Nephron (organoid): ENCODE measurements around the gene DGKZ.

Experiments
- H3K27ac Mint-ChIP-seq, 3 experiments: 2 replicates each; pipeline ENCODE4 v1.8.0; 2020; ENCODE audit warnings: mixed read lengths in 3 of 3, mild to moderate bottlenecking in 2 of 3, moderate library complexity in 1 of 3
- H3K27me3 Mint-ChIP-seq: 2 replicates; pipeline ENCODE4 v1.8.0; 2021; ENCODE audit warnings: low read depth, mild to moderate bottlenecking, moderate library complexity, mixed read lengths
- H3K36me3 Mint-ChIP-seq: 2 replicates; pipeline ENCODE4 v1.8.0; 2020; ENCODE audit warnings: low read depth, mixed read lengths
- H3K4me1 Mint-ChIP-seq: 2 replicates; pipeline ENCODE4 v1.8.0; 2020; ENCODE audit warnings: mixed read lengths
- H3K4me3 Mint-ChIP-seq, 3 experiments: 2 replicates each; pipeline ENCODE4 v1.8.0; 2020; ENCODE audit warnings: mild to moderate bottlenecking in 3 of 3, mixed read lengths in 3 of 3, moderate library complexity in 2 of 3
- H3K9me3 Mint-ChIP-seq: 2 replicates; pipeline ENCODE4 v1.8.0; 2020; ENCODE audit warnings: mixed read lengths
- CTCF ChIP-seq, 3 experiments: fragments of 200-600 bp; sonication (generic); IDR thresholded peaks; one replicate each; pipeline ENCODE4 v1.5.0; 2021; ENCODE audit warnings: antibody characterized with exemption in 3 of 3; ENCODE audit not compliant: unreplicated experiment in 3 of 3

Gene DGKZ

GRCh38 chr11:46351148-46351547 is 3.9 kb downstream of the DGKZ start:
- TF ChIP-seq CTCF (IDR thresholded peaks at IDR 0.05; ENCODE audit: unreplicated experiment in 3 of 3), result no peak
- peak overlapping the region in 1 of 3 experiments; percentile 20 for H3K4me3 Mint-ChIP-seq
- H3K27ac Mint-ChIP-seq, result no peak overlapping the region
- peaks cover 12% of the 10 kb centered on the region for H3K27me3 Mint-ChIP-seq
- H3K4me1 Mint-ChIP-seq, result peaks cover 55% of the 10 kb centered on the region
- H3K36me3 Mint-ChIP-seq, result no peaks in the 10 kb centered on the region
- H3K9me3 Mint-ChIP-seq, result no peaks in the 10 kb centered on the region

GRCh38 chr11:46351606-46352005 is 4.3 kb downstream of the DGKZ start:
- no peak for TF ChIP-seq CTCF (IDR thresholded peaks at IDR 0.05; ENCODE audit: unreplicated experiment in 3 of 3)
- peaks cover 55% of the 10 kb centered on the region for H3K4me1 Mint-ChIP-seq
- peak overlapping the region in 1 of 3 experiments; percentile 39 for H3K27ac Mint-ChIP-seq
- H3K36me3 Mint-ChIP-seq, result no peaks in the 10 kb centered on the region
- H3K4me3 Mint-ChIP-seq, result peak overlapping the region in 2 of 3 experiments; percentile 20 to 64
- no peaks in the 10 kb centered on the region for H3K9me3 Mint-ChIP-seq
- peaks cover 7% of the 10 kb centered on the region for H3K27me3 Mint-ChIP-seq

- TF ChIP-seq CTCF (IDR thresholded peaks at IDR 0.05; ENCODE audit: unreplicated experiment in 3 of 3), result peak; percentile 71 to 92 (median 80)
Observed at GRCh38 chr11:46352063-46352841, 5.0 kb downstream of the DGKZ start.

GRCh38 chr11:46353698-46354097 is 6.4 kb downstream of the DGKZ start:
- TF ChIP-seq CTCF (IDR thresholded peaks at IDR 0.05; ENCODE audit: unreplicated experiment in 3 of 3), result no peak
- H3K27me3 Mint-ChIP-seq, result peaks cover 7% of the 10 kb centered on the region
- H3K4me1 Mint-ChIP-seq, result peaks cover 50% of the 10 kb centered on the region
- no peaks in the 10 kb centered on the region for H3K9me3 Mint-ChIP-seq
- no peak overlapping the region for H3K4me3 Mint-ChIP-seq
- no peaks in the 10 kb centered on the region for H3K36me3 Mint-ChIP-seq
- peak overlapping the region in 2 of 3 experiments; percentile 89 to 90 for H3K27ac Mint-ChIP-seq

More at GRCh38 chr11:46352063-46352841, 5.0 kb downstream of the DGKZ start:
- Mint-ChIP-seq H3K4me3 (peak overlapping the region in 2 of 3 experiments; percentile 19 to 64), H3K36me3 (no peaks in the 10 kb centered on the region), H3K9me3 (no peaks in the 10 kb centered on the region), H3K27ac (peak overlapping the region in 1 of 3 experiments; percentile 39), H3K4me1 (peaks cover 55% of the 10 kb centered on the region), H3K27me3 (peaks cover 7% of the 10 kb centered on the region)

GRCh38 chr11:46356924-46357482 is 9.7 kb downstream of the DGKZ start:
- TF ChIP-seq CTCF (IDR thresholded peaks at IDR 0.05; ENCODE audit: unreplicated experiment in 3 of 3), result no peak
- peak overlapping the region; percentile 28 to 92 (median 52) for H3K27ac Mint-ChIP-seq
- no peaks in the 10 kb centered on the region for H3K36me3 Mint-ChIP-seq
- H3K27me3 Mint-ChIP-seq, result no peaks in the 10 kb centered on the region
- peaks cover 39% of the 10 kb centered on the region for H3K4me1 Mint-ChIP-seq
- no peaks in the 10 kb centered on the region for H3K9me3 Mint-ChIP-seq
- peak overlapping the region in 1 of 3 experiments; percentile 8 for H3K4me3 Mint-ChIP-seq
